CD14-positive monocyte (primary cell): ENCODE data around the gene ALS2CL. TPM values are rescaled to one million over a fixed set of nuclear protein-coding genes. Genes with fewer than 3 reads are reported as not detected.

ENCODE experiments used
- DNase-seq, 3 donors: peaks; one replicate each; pipeline ENCODE4 v3.0.0-alpha.2; 2011 to 2022
- H2AFZ ChIP-seq: 2 replicates; pipeline ENCODE4 v1.6.0; 2012; ENCODE audit warnings: mild to moderate bottlenecking, low read depth, low read length, inconsistent platforms; ENCODE audit not compliant: insufficient read depth, poor library complexity, severe bottlenecking
- H3K27ac ChIP-seq, 2 donors: 1 replicate in 1 of 2; 2 replicates in 1 of 2; pipeline ENCODE4 v1.5.1; 2012 to 2013; ENCODE audit warnings: low read length in 2 of 2, control low read depth in 1 of 2, inconsistent platforms in 1 of 2, low read depth in 1 of 2, mild to moderate bottlenecking in 1 of 2
- H3K27me3 ChIP-seq, 2 donors: one replicate each; pipeline versions ENCODE4 v1.6.0 to v1.6.1; 2011 to 2013; ENCODE audit warnings: low read length in 2 of 2; ENCODE audit not compliant: control insufficient read depth in 2 of 2, insufficient read depth in 2 of 2
- H3K36me3 ChIP-seq, 2 donors: replicated peaks in 1 of 2; 1 replicate in 1 of 2; 2 replicates in 1 of 2; pipeline versions ENCODE4 v1.5.1 to v1.6.1; 2012 to 2013; ENCODE audit warnings: low read length in 2 of 2, control low read depth in 1 of 2, inconsistent platforms in 1 of 2, mild to moderate bottlenecking in 1 of 2; ENCODE audit not compliant: insufficient read depth in 2 of 2, control insufficient read depth in 1 of 2
- H3K4me1 ChIP-seq, 2 donors: 1 replicate in 1 of 2; 2 replicates in 1 of 2; pipeline versions ENCODE4 v1.5.1 to v1.6.1; 2012 to 2013; ENCODE audit warnings: low read length in 2 of 2, control low read depth in 1 of 2, inconsistent platforms in 1 of 2, mild to moderate bottlenecking in 1 of 2, moderate library complexity in 1 of 2; ENCODE audit not compliant: insufficient read depth in 2 of 2, control insufficient read depth in 1 of 2
- H3K4me2 ChIP-seq: replicated peaks from 2 replicates; pipeline ENCODE3; 2012; ENCODE audit warnings: low read length, moderate library complexity, mild to moderate bottlenecking; ENCODE audit not compliant: poor library complexity, severe bottlenecking; ENCODE audit errors: extremely low read depth
- H3K4me3 ChIP-seq, 3 experiments: fragments of 200-600 bp in 1 of 3; sonication (generic) in 1 of 3; replicated peaks in 1 of 3; 1 replicate in 2 of 3; 2 replicates in 1 of 3; pipeline ENCODE4 v1.5.1; 2011 to 2013; ENCODE audit warnings: low read length in 3 of 3, mild to moderate bottlenecking in 3 of 3, control low read depth in 2 of 3, low read depth in 2 of 3, inconsistent platforms in 1 of 3, moderate library complexity in 1 of 3
- H3K79me2 ChIP-seq: 2 replicates; pipeline ENCODE4 v1.6.0; 2012; ENCODE audit warnings: mild to moderate bottlenecking, control low read depth, inconsistent platforms, low read length, moderate library complexity; ENCODE audit not compliant: insufficient read depth
- H3K9ac ChIP-seq: 2 replicates; pipeline ENCODE4 v1.6.0; 2017; ENCODE audit warnings: low read length, mild to moderate bottlenecking; ENCODE audit not compliant: insufficient read depth, poor library complexity, severe bottlenecking
- H3K9me3 ChIP-seq, 2 donors: replicated peaks in 1 of 2; 1 replicate in 1 of 2; 2 replicates in 1 of 2; pipeline versions ENCODE4 v1.5.1 to v1.6.1; 2012 to 2013; ENCODE audit warnings: low read length in 2 of 2, control low read depth in 1 of 2; ENCODE audit not compliant: control insufficient read depth in 1 of 2, insufficient read depth in 1 of 2
- H4K20me1 ChIP-seq: 2 replicates; pipeline ENCODE4 v1.6.0; 2012; ENCODE audit warnings: mild to moderate bottlenecking, low read length, control low read depth, moderate library complexity; ENCODE audit not compliant: insufficient read depth
- H3K27ac Mint-ChIP-seq, 7 donors: one replicate each; pipeline ENCODE4 v1.8.0; 2020; ENCODE audit warnings: mild to moderate bottlenecking in 7 of 7, mixed read lengths in 7 of 7, moderate library complexity in 6 of 7, inconsistent platforms in 2 of 7
- H3K27me3 Mint-ChIP-seq, 3 donors: one replicate each; pipeline ENCODE4 v1.8.0; 2021 to 2022; ENCODE audit warnings: low read depth in 3 of 3, mild to moderate bottlenecking in 3 of 3, mixed read lengths in 3 of 3, moderate library complexity in 3 of 3, inconsistent platforms in 1 of 3
- H3K36me3 Mint-ChIP-seq, 2 donors: one replicate each; pipeline ENCODE4 v1.8.0; 2020; ENCODE audit warnings: mixed read lengths in 2 of 2, inconsistent platforms in 1 of 2, mild to moderate bottlenecking in 1 of 2
- H3K4me1 Mint-ChIP-seq: one replicate; pipeline ENCODE4 v1.8.0; 2020; ENCODE audit warnings: mild to moderate bottlenecking, mixed read lengths
- H3K4me3 Mint-ChIP-seq, 2 donors: one replicate each; pipeline ENCODE4 v1.8.0; 2020; ENCODE audit warnings: mild to moderate bottlenecking in 2 of 2, mixed read lengths in 2 of 2, moderate library complexity in 1 of 2
- H3K9me3 Mint-ChIP-seq, 7 donors: one replicate each; pipeline ENCODE4 v1.8.0; 2020 to 2022; ENCODE audit warnings: mixed read lengths in 7 of 7, mild to moderate bottlenecking in 6 of 7, moderate library complexity in 6 of 7, inconsistent platforms in 2 of 7
- WGBS: methylation state at CpG from one replicate; pipeline ENCODE4 v1.1.5; 2013; ENCODE audit warnings: missing lambda C conversion rate; ENCODE audit not compliant: insufficient coverage; 5-methylcytosine and 5-hydroxymethylcytosine counted together
- intact Hi-C, 2 donors: fragments of 100-400 bp; cut with micrococcal nuclease; formaldehyde crosslinking; loops; one replicate each; pipeline versions ENCODE4 v1.15.0 to v1.15.1; 2023
- polyA plus RNA-seq, 3 donors: library from polyadenylated mRNA; depleted of rRNA in 1 of 3; unstranded in 2 of 3; stranded (reverse) in 1 of 3; fragments of 300-500 nt in 2 of 3; fragments of >200 nt in 1 of 3; fragmentation: Illumina TruSeq in 2 of 3; gene quantifications; 1 replicate in 2 of 3; 2 replicates in 1 of 3; pipeline ENCODE4 v1.2.3, GENCODE V29; 2012 to 2021
- TF ChIP-seq, protein P1 (sequence below): fragments of 200-600 bp; IDR thresholded peaks from one replicate; pipeline ENCODE4 v1.8.0; 2022; ENCODE audit warnings: antibody characterized with exemption, mild to moderate bottlenecking

The ALS2CL gene
- polyA plus RNA-seq, 3 donors: 0.38 to 5.7 (median 0.55) TPM

DNA sequence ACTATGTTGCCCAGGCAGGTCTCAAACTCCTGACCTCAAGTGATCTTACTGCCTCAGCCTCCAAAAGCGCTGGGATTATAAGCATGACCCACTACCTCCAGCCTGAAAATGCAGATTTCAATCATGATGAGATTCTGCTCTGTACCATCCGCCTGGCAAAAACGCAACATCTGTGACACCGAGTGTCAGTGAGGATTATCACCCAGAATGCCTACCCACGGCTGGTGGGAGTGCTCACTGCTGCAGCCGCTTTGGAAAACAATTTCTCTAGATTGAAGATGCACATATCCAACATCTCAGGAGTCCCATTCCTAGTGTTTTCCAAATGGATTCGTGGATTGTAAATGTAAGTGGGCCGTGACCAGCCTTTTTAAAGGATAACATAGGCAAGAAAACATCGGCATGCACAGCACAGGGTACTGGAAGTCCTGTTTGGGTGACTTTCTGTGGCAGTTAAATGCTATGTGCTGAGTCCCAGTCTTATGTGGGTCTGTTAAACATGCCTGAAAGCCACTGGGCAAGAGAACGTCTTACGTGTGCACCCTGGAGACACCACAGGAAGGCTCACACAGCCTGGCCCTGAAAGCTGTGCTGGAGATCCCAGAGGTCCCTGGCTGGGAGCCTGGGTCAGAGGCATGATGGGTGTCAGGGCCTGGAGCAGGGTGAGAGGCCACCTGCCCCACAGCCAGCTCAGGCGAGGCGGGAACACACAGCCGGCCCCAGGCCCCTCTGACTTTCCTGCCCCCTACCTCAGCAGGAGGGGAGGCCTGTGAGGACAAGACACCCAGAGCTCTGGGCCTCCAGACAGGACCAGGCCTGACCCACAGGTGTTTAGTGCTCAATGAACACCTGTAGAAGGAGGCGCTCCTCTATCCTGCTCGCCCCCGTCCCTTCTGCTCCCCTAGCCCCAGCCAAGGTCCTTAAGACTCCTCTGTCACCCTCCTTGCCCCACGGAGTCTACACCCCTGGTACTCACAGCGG, 23.3 kb upstream of the ALS2CL start:
- H3K9me3 ChIP-seq: no peaks in the 10 kb centered on the region
- Mint-ChIP-seq H3K27ac (no peak overlapping the region), H3K36me3 (no peaks in the 10 kb centered on the region), H3K4me1 (peaks cover 2% of the 10 kb centered on the region), H3K27me3 (peaks cover 5 to 22% (median 9%) of the 10 kb centered on the region in 3 donors), H3K4me3 (no peak overlapping the region), H3K9me3 (peaks cover 0 to 4% (median 0%) of the 10 kb centered on the region in 7 donors)
- H2AFZ ChIP-seq: no peak overlapping the region
- intact Hi-C loops: no loop called here
- no peaks in the 10 kb centered on the region for H3K4me1 ChIP-seq
- no peaks in the 10 kb centered on the region for H4K20me1 ChIP-seq
- H3K79me2 ChIP-seq: no peaks in the 10 kb centered on the region
- no peak overlapping the region for H3K9ac ChIP-seq
- WGBS: 93% methylated on average over 14 of the region's 19 CpGs
- no peaks in the 10 kb centered on the region for H3K27me3 ChIP-seq
- H3K36me3 ChIP-seq: no peaks in the 10 kb centered on the region
- DNase-seq: no peak
- no peak overlapping the region for H3K27ac ChIP-seq
- TF ChIP-seq, protein P1, sequence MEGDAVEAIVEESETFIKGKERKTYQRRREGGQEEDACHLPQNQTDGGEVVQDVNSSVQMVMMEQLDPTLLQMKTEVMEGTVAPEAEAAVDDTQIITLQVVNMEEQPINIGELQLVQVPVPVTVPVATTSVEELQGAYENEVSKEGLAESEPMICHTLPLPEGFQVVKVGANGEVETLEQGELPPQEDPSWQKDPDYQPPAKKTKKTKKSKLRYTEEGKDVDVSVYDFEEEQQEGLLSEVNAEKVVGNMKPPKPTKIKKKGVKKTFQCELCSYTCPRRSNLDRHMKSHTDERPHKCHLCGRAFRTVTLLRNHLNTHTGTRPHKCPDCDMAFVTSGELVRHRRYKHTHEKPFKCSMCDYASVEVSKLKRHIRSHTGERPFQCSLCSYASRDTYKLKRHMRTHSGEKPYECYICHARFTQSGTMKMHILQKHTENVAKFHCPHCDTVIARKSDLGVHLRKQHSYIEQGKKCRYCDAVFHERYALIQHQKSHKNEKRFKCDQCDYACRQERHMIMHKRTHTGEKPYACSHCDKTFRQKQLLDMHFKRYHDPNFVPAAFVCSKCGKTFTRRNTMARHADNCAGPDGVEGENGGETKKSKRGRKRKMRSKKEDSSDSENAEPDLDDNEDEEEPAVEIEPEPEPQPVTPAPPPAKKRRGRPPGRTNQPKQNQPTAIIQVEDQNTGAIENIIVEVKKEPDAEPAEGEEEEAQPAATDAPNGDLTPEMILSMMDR: no peak
- H3K4me2 ChIP-seq: no peak overlapping the region
- H3K4me3 ChIP-seq: no peak overlapping the region

DNA sequence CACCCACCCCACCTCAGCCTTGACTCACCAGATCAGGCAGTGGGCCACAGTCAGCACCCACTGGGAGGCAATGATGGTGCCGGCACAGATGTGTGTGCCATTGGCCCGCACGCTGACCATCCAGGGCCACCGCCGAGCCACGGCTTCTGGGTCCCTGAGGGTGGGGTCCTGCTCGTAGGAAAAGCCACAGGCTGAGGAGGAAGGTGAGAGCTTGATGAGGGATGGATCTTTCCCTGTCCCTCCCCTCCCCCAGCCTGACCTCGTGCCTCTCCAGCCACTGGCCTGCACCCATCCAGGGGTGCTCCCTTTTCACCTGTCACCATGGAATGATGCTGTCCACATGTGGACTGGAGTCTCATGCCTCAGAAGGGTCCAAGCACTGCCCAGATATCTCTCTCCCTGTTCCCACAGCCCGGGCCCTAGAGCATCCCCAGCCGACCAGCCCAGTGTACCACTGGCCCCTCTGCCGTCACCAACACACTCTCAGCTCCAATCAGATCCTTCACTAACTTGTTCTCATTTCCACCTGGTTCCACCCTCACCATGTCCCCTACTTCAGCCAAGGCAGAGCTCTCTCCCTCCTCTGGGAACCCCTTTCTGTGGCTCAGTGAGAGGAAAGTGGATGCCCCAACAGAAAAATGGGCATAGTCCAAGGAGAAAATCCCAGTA, 22.2 kb upstream of the ALS2CL start:
- 93% methylated on average over 6 of the region's 11 CpGs for WGBS

More for the DNA sequence above, 22.2 kb upstream of the ALS2CL start:
- intact Hi-C loops: no loop called here
- Mint-ChIP-seq H3K4me3 (no peak overlapping the region), H3K27ac (no peak overlapping the region), H3K4me1 (peaks cover 2% of the 10 kb centered on the region), H3K27me3 (peaks cover 5 to 17% (median 9%) of the 10 kb centered on the region in 3 donors), H3K36me3 (no peaks in the 10 kb centered on the region), H3K9me3 (no peaks in the 10 kb centered on the region)
- Histone ChIP-seq H3K4me2 (no peak overlapping the region), H3K9me3 (no peaks in the 10 kb centered on the region), H3K9ac (no peak overlapping the region), H3K79me2 (no peaks in the 10 kb centered on the region), H3K4me1 (no peaks in the 10 kb centered on the region), H3K4me3 (no peak overlapping the region), H3K27me3 (no peaks in the 10 kb centered on the region), H3K27ac (no peak overlapping the region), H4K20me1 (no peaks in the 10 kb centered on the region), H3K36me3 (no peaks in the 10 kb centered on the region), H2AFZ (no peak overlapping the region)
- TF ChIP-seq, protein P1: no peak
- DNase-seq: no peak
